Mucosa of descending colon (tissue), 3 donors: Measurements from ENCODE around the gene C10orf95. TPM values are rescaled to one million over a fixed set of nuclear protein-coding genes. Genes with fewer than 3 reads are reported as not detected.
A peak's percentile ranks its signal among the peaks of the same experiment; 100 is the strongest.

Experiments used
- ATAC-seq: fragments of 200-7000 bp; cut with Tn5 transposase; one replicate; pipeline ENCODE4 v1.9.1; 2020; ENCODE audit warnings: mild to moderate bottlenecking, moderate library complexity
- DNase-seq, 3 donors: peaks; one replicate each; pipeline ENCODE4 v3.0.0-alpha.2; 2020
- H3K36me3 ChIP-seq: fragments of 200-600 bp; one replicate; pipeline ENCODE4 v1.8.0; 2021; ENCODE audit warnings: low read depth, mild to moderate bottlenecking
- H3K4me1 ChIP-seq: fragments of 200-600 bp; one replicate; pipeline ENCODE4 v1.8.0; 2021; ENCODE audit warnings: low read depth, mild to moderate bottlenecking
- H3K4me3 ChIP-seq: fragments of 200-600 bp; one replicate; pipeline ENCODE4 v1.8.0; 2021; ENCODE audit warnings: mild to moderate bottlenecking
- H3K9me3 ChIP-seq: fragments of 200-600 bp; one replicate; pipeline ENCODE4 v1.8.0; 2021; ENCODE audit warnings: mild to moderate bottlenecking
- CTCF ChIP-seq: fragments of 200-600 bp; IDR thresholded peaks from one replicate; pipeline ENCODE4 v1.8.0; 2022; ENCODE audit warnings: antibody characterized with exemption, mild to moderate bottlenecking
- intact Hi-C, 2 donors: fragments of 100-400 bp; cut with DNase I in 1 of 2; cut with micrococcal nuclease in 1 of 2; formaldehyde crosslinking; loops; one replicate each; pipeline versions ENCODE4 v1.11.0 to v1.11.1; 2022; cut with DNase I, micrococcal nuclease
- total RNA-seq, 3 donors: library from RNA; stranded (reverse); fragmentation: NEBNext Ultra II Directional in 2 of 3; extraction: Animal tissue kit (Norgen Biotek cat#: 25700) in 2 of 3; gene quantifications; one replicate each; pipeline versions ENCODE4 v1.2.1 to v1.2.4, GENCODE V29; 2021 to 2023
- donor health status: DM: no; HTN: no; CAD: no; lungs with moderate emphysema.
- donor health status: DM: no; HTN: no; CAD: no.
- donor health status: DM: no; HTN: yes; CAD: no.

The C10orf95 gene
- total RNA-seq, 3 donors from 2014 or later, result 0.41 to 2.3 (median 2.0) TPM

GRCh38 chr10:102413806-102414561, 37.4 kb downstream of the C10orf95 start:
- Histone ChIP-seq H3K4me1 (peaks cover 5% of the 10 kb centered on the region), H3K36me3 (no peaks in the 10 kb centered on the region), H3K4me3 (no peak overlapping the region), H3K9me3 (no peaks in the 10 kb centered on the region)
- TF ChIP-seq CTCF, result no peak
- DNase-seq (no peak), ATAC-seq (no peak)
- intact Hi-C loops, result no loop called here

- no peak for DNase-seq
- Histone ChIP-seq H3K4me1 (peaks cover 8% of the 10 kb centered on the region), H3K36me3 (no peaks in the 10 kb centered on the region), H3K4me3 (no peak overlapping the region), H3K9me3 (no peaks in the 10 kb centered on the region)
- intact Hi-C loops, result no loop called here
- TF ChIP-seq CTCF, result no peak
- no peak for ATAC-seq
These were observed 38.2 kb downstream of the C10orf95 start for GRCh38 chr10:102413053-102413705.

GRCh38 chr10:102412293-102412692, 39.0 kb downstream of the C10orf95 start:
- TF ChIP-seq CTCF, result no peak
- intact Hi-C loops, result no loop called here

GRCh38 chr10:102411341-102412255, 39.7 kb downstream of the C10orf95 start:
- Histone ChIP-seq H3K4me3 (no peak overlapping the region), H3K36me3 (no peaks in the 10 kb centered on the region), H3K4me1 (peaks cover 8% of the 10 kb centered on the region), H3K9me3 (no peaks in the 10 kb centered on the region)
- DNase-seq (no peak), ATAC-seq (no peak)
- intact Hi-C loops, result no loop called here
- no peak for TF ChIP-seq CTCF

More at GRCh38 chr10:102412293-102412692, 39.0 kb downstream of the C10orf95 start:
- Histone ChIP-seq H3K36me3 (no peaks in the 10 kb centered on the region), H3K4me3 (no peak overlapping the region), H3K4me1 (peaks cover 8% of the 10 kb centered on the region), H3K9me3 (no peaks in the 10 kb centered on the region)
- ATAC-seq (no peak), DNase-seq (no peak)

GRCh38 chr10:102410429-102411073, 40.8 kb downstream of the C10orf95 start:
- H3K4me1 ChIP-seq, result peaks cover 8% of the 10 kb centered on the region
- DNase-seq (peak in 1 of 3 donors; percentile 60), ATAC-seq (peak; percentile 10)
- no peak overlapping the region for H3K4me3 ChIP-seq
- TF ChIP-seq CTCF, result no peak
- H3K36me3 ChIP-seq, result no peaks in the 10 kb centered on the region
- no peaks in the 10 kb centered on the region for H3K9me3 ChIP-seq
- intact Hi-C loops, result no loop called here
